Nephron (organoid): ENCODE measurements around the gene IFIT2.

Experiments
- H3K27ac Mint-ChIP-seq, 3 experiments: 2 replicates each; pipeline ENCODE4 v1.8.0; 2020; ENCODE audit warnings: mixed read lengths in 3 of 3, mild to moderate bottlenecking in 2 of 3, moderate library complexity in 1 of 3
- H3K27me3 Mint-ChIP-seq: 2 replicates; pipeline ENCODE4 v1.8.0; 2021; ENCODE audit warnings: low read depth, mild to moderate bottlenecking, moderate library complexity, mixed read lengths
- H3K36me3 Mint-ChIP-seq: 2 replicates; pipeline ENCODE4 v1.8.0; 2020; ENCODE audit warnings: low read depth, mixed read lengths
- H3K4me1 Mint-ChIP-seq: 2 replicates; pipeline ENCODE4 v1.8.0; 2020; ENCODE audit warnings: mixed read lengths
- H3K4me3 Mint-ChIP-seq, 3 experiments: 2 replicates each; pipeline ENCODE4 v1.8.0; 2020; ENCODE audit warnings: mild to moderate bottlenecking in 3 of 3, mixed read lengths in 3 of 3, moderate library complexity in 2 of 3
- H3K9me3 Mint-ChIP-seq: 2 replicates; pipeline ENCODE4 v1.8.0; 2020; ENCODE audit warnings: mixed read lengths
- TF ChIP-seq, protein P1 (sequence below), 3 experiments: fragments of 200-600 bp; sonication (generic); IDR thresholded peaks; one replicate each; pipeline ENCODE4 v1.5.0; 2021; ENCODE audit warnings: antibody characterized with exemption in 3 of 3; ENCODE audit not compliant: unreplicated experiment in 3 of 3

The IFIT2 gene

DNA sequence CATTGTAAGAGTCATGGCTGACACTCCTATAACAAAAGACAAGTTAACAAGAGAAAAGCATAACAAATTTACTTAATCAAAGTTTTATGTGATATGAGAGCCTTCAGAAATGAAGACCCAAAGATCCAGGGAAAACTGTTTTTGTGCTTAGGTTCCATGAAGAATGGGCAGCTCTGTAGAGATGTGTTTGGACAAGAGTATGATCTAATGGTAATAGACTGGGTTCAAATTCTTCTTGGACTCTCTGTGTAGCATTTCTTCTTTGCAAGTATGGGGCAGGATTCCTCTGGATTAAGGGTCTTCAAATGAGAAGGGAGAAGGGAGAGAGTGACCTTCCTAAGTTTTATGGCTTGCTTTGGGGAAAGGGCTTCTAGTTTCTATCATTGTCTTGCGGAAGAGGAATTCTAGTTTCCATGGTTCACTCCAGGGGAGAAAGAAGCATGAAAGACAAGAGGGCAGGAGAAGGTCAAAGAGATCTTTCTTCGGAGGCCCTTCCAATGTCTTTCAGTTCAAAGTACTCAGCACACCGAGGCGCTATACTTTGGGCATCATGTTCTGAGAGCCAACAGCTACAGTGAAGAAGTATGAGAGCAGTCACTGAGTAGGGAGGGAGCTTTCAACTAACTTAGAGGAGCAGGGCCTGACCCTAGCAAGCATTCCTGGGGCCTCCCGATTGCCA, 41.4 kb downstream of the IFIT2 start:
- Mint-ChIP-seq H3K9me3 (no peaks in the 10 kb centered on the region), H3K4me1 (peaks cover 43% of the 10 kb centered on the region), H3K36me3 (peaks cover 22% of the 10 kb centered on the region), H3K4me3 (no peak overlapping the region), H3K27ac (peak overlapping the region; percentile 18 to 54 (median 39)), H3K27me3 (no peaks in the 10 kb centered on the region)
- TF ChIP-seq, protein P1, sequence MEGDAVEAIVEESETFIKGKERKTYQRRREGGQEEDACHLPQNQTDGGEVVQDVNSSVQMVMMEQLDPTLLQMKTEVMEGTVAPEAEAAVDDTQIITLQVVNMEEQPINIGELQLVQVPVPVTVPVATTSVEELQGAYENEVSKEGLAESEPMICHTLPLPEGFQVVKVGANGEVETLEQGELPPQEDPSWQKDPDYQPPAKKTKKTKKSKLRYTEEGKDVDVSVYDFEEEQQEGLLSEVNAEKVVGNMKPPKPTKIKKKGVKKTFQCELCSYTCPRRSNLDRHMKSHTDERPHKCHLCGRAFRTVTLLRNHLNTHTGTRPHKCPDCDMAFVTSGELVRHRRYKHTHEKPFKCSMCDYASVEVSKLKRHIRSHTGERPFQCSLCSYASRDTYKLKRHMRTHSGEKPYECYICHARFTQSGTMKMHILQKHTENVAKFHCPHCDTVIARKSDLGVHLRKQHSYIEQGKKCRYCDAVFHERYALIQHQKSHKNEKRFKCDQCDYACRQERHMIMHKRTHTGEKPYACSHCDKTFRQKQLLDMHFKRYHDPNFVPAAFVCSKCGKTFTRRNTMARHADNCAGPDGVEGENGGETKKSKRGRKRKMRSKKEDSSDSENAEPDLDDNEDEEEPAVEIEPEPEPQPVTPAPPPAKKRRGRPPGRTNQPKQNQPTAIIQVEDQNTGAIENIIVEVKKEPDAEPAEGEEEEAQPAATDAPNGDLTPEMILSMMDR (IDR thresholded peaks at IDR 0.05; ENCODE audit: unreplicated experiment in 3 of 3), result no peak

DNA sequence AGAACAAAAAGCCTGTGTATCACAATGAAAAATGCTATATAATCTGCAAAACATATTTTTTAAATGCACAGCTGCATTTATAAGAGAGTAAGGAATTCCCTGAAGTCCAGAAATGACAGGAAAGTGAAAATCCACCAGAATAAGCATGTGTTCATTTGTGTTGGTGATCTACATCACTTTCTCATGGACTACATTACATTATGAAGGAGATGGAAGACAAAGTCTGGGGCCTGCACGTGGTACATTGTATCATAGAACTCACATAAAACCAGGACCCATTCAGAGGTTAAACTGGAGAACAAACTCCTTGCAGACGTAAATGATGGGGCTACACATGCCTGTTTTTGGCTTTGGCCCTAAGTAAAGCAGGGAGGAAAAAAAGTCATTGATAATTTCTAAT, 42.3 kb downstream of the IFIT2 start:
- H3K27me3 Mint-ChIP-seq, result no peaks in the 10 kb centered on the region
- TF ChIP-seq, protein P1 (IDR thresholded peaks at IDR 0.05; ENCODE audit: unreplicated experiment in 3 of 3), result no peak
- H3K9me3 Mint-ChIP-seq, result no peaks in the 10 kb centered on the region

DNA sequence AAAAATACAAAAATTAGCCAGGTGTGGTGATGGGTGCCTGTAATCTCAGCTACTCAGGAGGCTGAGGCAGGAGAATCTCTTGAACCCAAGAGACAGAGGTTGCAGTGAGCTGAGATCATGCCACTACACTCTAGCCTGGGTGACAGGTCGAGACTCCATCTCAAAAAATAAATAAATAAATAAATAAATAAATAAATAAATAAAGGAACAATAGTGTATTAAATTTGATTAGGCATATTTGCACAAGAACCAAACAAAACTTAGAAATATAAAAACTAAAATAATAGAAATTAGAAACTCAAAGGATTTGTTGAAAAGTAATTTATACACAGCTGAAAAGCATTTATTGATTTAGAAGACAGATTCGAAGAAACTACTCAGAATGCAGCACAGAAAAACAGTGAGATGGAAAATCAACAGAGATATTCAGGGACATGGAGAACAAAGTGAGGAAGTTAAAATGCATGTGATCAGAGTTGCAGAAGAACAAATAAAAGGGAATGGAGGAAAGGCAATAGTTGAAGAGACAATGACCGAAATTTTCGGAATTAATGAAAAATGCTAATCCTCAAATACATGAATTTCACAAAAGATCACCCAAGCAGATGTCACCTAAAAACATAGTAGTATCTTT, 43.6 kb downstream of the IFIT2 start:
- Mint-ChIP-seq H3K27ac (peak overlapping the region in 1 of 3 experiments; percentile 8), H3K4me1 (peaks cover 63% of the 10 kb centered on the region), H3K27me3 (no peaks in the 10 kb centered on the region), H3K36me3 (peaks cover 4% of the 10 kb centered on the region), H3K9me3 (no peaks in the 10 kb centered on the region), H3K4me3 (no peak overlapping the region)
- TF ChIP-seq, protein P1 (IDR thresholded peaks at IDR 0.05; ENCODE audit: unreplicated experiment in 3 of 3), result no peak

More for the DNA sequence above, 42.3 kb downstream of the IFIT2 start:
- H3K27ac Mint-ChIP-seq, result peak overlapping the region in 2 of 3 experiments; percentile 4 to 34
- H3K36me3 Mint-ChIP-seq, result peaks cover 13% of the 10 kb centered on the region
- peaks cover 52% of the 10 kb centered on the region for H3K4me1 Mint-ChIP-seq
- H3K4me3 Mint-ChIP-seq, result no peak overlapping the region

DNA sequence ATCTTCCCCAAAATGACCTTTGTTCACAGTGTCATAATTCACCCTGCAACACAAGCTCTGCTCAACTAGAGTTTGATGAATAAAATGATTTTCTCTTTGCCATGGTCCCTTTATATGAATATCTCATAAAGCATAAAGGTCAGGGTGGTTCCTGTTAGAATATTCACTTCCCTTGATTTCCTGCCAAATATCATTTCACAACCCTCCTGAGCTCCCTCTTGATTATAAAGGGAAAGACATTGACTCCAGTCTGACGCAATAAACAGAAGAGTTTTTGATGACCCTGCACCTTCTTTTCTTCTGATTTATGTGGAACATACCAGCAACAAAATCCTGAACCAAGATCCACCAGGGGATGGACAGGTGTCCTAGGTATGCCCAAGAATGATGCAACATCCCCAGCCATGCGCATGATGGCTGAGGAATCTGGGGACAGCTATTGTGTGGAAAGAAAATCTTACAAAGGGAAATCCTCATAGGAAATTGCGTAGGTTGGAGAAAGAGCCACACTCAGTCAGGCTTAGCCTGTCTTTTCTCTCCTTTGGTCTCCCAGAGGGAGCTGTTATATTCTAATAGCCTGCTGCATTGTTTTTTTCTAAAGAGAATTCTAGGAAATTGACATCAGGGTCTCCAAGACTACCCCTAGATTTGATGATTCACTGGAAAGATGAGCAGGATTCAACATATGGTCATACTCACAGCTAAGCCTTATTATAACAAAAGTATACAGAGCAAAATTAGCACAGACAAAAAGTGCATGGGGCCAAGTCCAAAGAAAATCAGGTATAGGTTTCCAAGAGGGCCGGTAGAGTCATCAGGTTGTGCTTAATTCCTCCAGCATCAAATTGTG, 44.8 kb downstream of the IFIT2 start:
- no peaks in the 10 kb centered on the region for H3K27me3 Mint-ChIP-seq
- peak overlapping the region; percentile 21 to 90 (median 89) for H3K27ac Mint-ChIP-seq
- H3K36me3 Mint-ChIP-seq, result no peaks in the 10 kb centered on the region
- TF ChIP-seq, protein P1 (IDR thresholded peaks at IDR 0.05; ENCODE audit: unreplicated experiment in 3 of 3), result no peak
- no peak overlapping the region for H3K4me3 Mint-ChIP-seq
- H3K9me3 Mint-ChIP-seq, result no peaks in the 10 kb centered on the region
- H3K4me1 Mint-ChIP-seq, result peaks cover 75% of the 10 kb centered on the region

DNA sequence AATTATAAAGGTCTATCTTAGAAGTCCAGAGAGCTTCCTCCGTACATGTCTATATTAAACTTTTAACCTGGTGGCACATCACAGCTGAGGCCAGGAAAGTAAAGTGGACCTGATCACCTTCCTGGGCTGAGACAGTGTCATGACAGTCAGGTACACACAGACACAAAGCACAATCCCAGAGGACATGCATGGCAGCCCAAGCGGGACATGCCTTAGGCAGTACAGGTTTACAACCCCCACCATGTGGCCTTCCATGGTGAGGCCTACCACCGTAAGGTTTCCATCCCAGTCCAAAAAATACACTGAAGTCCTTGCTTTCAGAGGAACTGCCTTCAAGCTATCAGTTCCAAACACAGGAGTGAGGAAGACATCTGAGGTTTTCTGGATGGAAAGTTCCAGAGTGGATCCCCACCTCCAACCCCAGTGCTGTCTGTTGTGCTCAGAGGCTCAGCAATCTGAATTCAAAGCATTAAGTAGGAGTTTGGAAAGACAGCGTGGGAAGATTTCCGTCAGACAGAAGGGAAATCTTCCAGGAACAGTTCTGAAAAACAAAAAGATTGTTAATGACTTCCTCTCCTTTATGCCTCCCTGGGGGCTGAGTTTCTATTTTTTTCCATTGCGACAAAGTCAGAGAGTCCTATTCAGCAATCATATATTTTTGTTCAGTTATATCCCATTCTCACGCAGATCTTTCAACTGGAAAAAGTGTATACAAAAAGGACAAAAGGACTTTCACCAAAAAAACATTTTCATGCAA, 46.0 kb downstream of the IFIT2 start:
- Mint-ChIP-seq H3K4me3 (no peak overlapping the region), H3K36me3 (no peaks in the 10 kb centered on the region), H3K9me3 (no peaks in the 10 kb centered on the region), H3K4me1 (peaks cover 80% of the 10 kb centered on the region), H3K27me3 (no peaks in the 10 kb centered on the region), H3K27ac (peak overlapping the region; percentile 83 to 97 (median 90))
- TF ChIP-seq, protein P1 (IDR thresholded peaks at IDR 0.05; ENCODE audit: unreplicated experiment in 3 of 3), result no peak
